Measurements from ENCODE around the gene CHST9.

CHST9 gene

GRCh38 chr18:27138079-27138478 lies 47.0 kb downstream of the CHST9 start:
- TF ChIP-seq CTCF (IDR thresholded peaks at IDR 0.05; ENCODE audit: insufficient read depth, missing control alignments): no peak
- DNase-seq (ENCODE audit: insufficient read length, low spot score): no peak
- FAIRE-seq: no peak

- no peak for DNase-seq (ENCODE audit: insufficient read length, low spot score)
- TF ChIP-seq CTCF (IDR thresholded peaks at IDR 0.05; ENCODE audit: insufficient read depth, missing control alignments): no peak
- no peak for FAIRE-seq
Observed at GRCh38 chr18:27136208-27136535, 48.9 kb downstream of the CHST9 start.

- DNase-seq (ENCODE audit: insufficient read length, low spot score) (no peak), FAIRE-seq (no peak)
- no peak for TF ChIP-seq CTCF (IDR thresholded peaks at IDR 0.05; ENCODE audit: insufficient read depth, missing control alignments)
Observed at GRCh38 chr18:27135504-27136207, 49.5 kb downstream of the CHST9 start.

GRCh38 chr18:27130065-27130630 lies 55.0 kb downstream of the CHST9 start:
- no peak for TF ChIP-seq CTCF (IDR thresholded peaks at IDR 0.05; ENCODE audit: insufficient read depth, missing control alignments)
- FAIRE-seq (peak; percentile 38), DNase-seq (ENCODE audit: insufficient read length, low spot score) (no peak)

GRCh38 chr18:27124196-27124595 lies 60.9 kb downstream of the CHST9 start:
- FAIRE-seq: no peak
- no peak for TF ChIP-seq CTCF (IDR thresholded peaks at IDR 0.05; ENCODE audit: insufficient read depth, missing control alignments)
- DNase-seq (ENCODE audit: insufficient read length, low spot score): no peak

GRCh38 chr18:27121108-27121507 lies 64.0 kb downstream of the CHST9 start:
- no peak for TF ChIP-seq CTCF (IDR thresholded peaks at IDR 0.05; ENCODE audit: insufficient read depth, missing control alignments)
- DNase-seq (ENCODE audit: insufficient read length, low spot score) (no peak), FAIRE-seq (no peak)

- FAIRE-seq (no peak), DNase-seq (ENCODE audit: insufficient read length, low spot score) (no peak)
- no peak for TF ChIP-seq CTCF (IDR thresholded peaks at IDR 0.05; ENCODE audit: insufficient read depth, missing control alignments)
Observed at GRCh38 chr18:27120246-27120645, 64.9 kb downstream of the CHST9 start.

Measured in D721Med (cell line).